GM12892 (cell line): Measurements from ENCODE around the gene AGO3.

Experiments
- POLR2A ChIP-seq: IDR thresholded peaks from 2 replicates; pipeline ENCODE4 v1.6.1; 2011; ENCODE audit warnings: low read depth, low read length, control low read depth
- TAF1 ChIP-seq: IDR thresholded peaks from 2 replicates; pipeline ENCODE4 v1.6.1; 2011; ENCODE audit warnings: low read depth, mild to moderate bottlenecking, control low read depth, low read length, borderline replicate concordance

DNA sequence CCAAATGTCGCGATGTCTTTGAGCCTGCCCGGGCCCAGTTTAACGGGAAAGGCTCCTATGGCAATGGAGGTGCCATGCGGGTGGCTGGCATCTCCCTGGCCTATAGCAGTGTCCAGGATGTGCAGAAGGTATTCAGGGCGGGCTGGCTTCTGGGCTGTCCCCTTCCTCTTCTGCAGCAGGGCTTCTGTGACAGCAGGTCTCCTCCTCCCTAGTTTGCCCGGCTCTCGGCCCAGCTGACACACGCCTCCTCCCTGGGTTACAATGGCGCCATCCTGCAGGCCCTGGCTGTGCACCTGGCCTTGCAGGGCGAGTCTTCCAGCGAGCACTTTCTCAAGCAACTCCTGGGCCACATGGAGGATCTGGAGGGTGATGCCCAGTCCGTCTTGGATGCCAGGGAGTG lies 160.8 kb downstream of the AGO3 start:
- no peak for TF ChIP-seq POLR2A
- TF ChIP-seq TAF1, result no peak
